Measurements from ENCODE around the gene LINC00237. TPM values are rescaled to one million over a fixed set of nuclear protein-coding genes. Genes with fewer than 3 reads are reported as not detected.
A peak's percentile ranks its signal among the peaks of the same experiment; 100 is the strongest.

LINC00237 gene
- total and polyA plus RNA-seq, 2 of the 8 experiments (the other 6 are each of a cell fraction or from before 2014, with no cell fraction given): 0.28 to 1.4 TPM

GRCh38 chr20:21133404-21133803 is 27.2 kb upstream of the LINC00237 start:
- H3K4me2 ChIP-seq (ENCODE audit: insufficient read depth in 1 of 2, low read depth in 2 of 2, low read length in 2 of 2): no peak overlapping the region
- CTCF ChIA-PET (ENCODE audit: partially characterized antibody): interaction anchor here (1.2 to 2.5 kb wide), 3 partner anchors 85 to 268 kb away, joined by 4 to 13 read pairs (median 6); no protein-coding TSS in a partner anchor
- H2BK5ac ChIP-seq (ENCODE audit: low read depth, low read length): 0 out of 2 replicates have a peak overlapping the region, but pooled peaks have one; percentile 30
- no peak overlapping the region for H3K27ac ChIP-seq (ENCODE audit: low read depth, low read length)
- no peak overlapping the region for H3K23ac ChIP-seq (ENCODE audit: insufficient read length)
- peaks cover 8% of the 10 kb centered on the region; the same call in 1 of the 2 replicates for H3K79me1 ChIP-seq (ENCODE audit: low read depth, low read length)
- H3K27me3 ChIP-seq (replicated peaks in 1 of 4; ENCODE audit: control insufficient read depth in 3 of 4, extremely low read depth in 1 of 4, insufficient read depth in 3 of 4, low read length in 3 of 4): no peaks in the 10 kb centered on the region
- POLR2A ChIA-PET (ENCODE audit: partially characterized antibody): interaction anchor here (0.8 to 1.3 kb wide), 3 partner anchors 9 to 170 kb away, joined by 3 to 4 read pairs (median 3); partner anchors contain the start of gene XRN2
- no peak overlapping the region for H3K9ac ChIP-seq (replicated peaks in 1 of 4; ENCODE audit: extremely low read depth in 1 of 4, low read depth in 3 of 4, low read length in 3 of 4)
- H4K20me1 ChIP-seq (replicated peaks in 1 of 2; ENCODE audit: control insufficient read depth in 1 of 2, insufficient read depth in 2 of 2, low read length in 2 of 2): no peaks in the 10 kb centered on the region
- WGBS, 2 experiments (ENCODE audit: extremely low coverage in 1 of 2, insufficient coverage in 1 of 2, insufficient read length in 1 of 2, insufficient replicate concordance in 2 of 2, low coverage in 1 of 2, low lambda C conversion rate in 2 of 2, missing lambda C conversion rate in 1 of 2): 84% methylated on average over 4 of the region's 4 CpGs; no CpG with 5 or more reads in 1 of the 2 experiments
- H3K23me2 ChIP-seq (ENCODE audit: low read depth, low read length): no peaks in the 10 kb centered on the region
- FAIRE-seq (no peak), DNase-seq (ENCODE audit: low read depth in 1 of 2, low spot score in 2 of 2) (no peak)
- no peak overlapping the region for H2BK15ac ChIP-seq (ENCODE audit: low read length)
- H3K4me1 ChIP-seq (replicated peaks in 1 of 4; ENCODE audit: control insufficient read depth in 3 of 4, insufficient read depth in 4 of 4, low read length in 3 of 4): peaks cover 0 to 10% (median 6%) of the 10 kb centered on the region in 4 experiments; a peak in 3 of 7 replicates
- H3K36me3 ChIP-seq (ENCODE audit: control insufficient read depth in 2 of 4, insufficient read depth in 4 of 4, low read length in 3 of 4): peaks cover 0 to 23% (median 0%) of the 10 kb centered on the region in 4 experiments; a peak in 2 of 8 replicates
- H4K8ac ChIP-seq (ENCODE audit: extremely low read depth, insufficient read depth, low read length): no peak overlapping the region
- H3K4ac ChIP-seq (replicated peaks; ENCODE audit: insufficient read length, low read depth, low read length): no peak overlapping the region
- no peak overlapping the region for H3K14ac ChIP-seq (ENCODE audit: insufficient read length)
- peaks cover 0 to 16% of the 10 kb centered on the region in 2 experiments; a peak in 2 of 4 replicates for H3K79me2 ChIP-seq (ENCODE audit: control insufficient read depth in 1 of 2, insufficient read depth in 2 of 2, low read length in 2 of 2)
- no peak overlapping the region for H3K18ac ChIP-seq (ENCODE audit: extremely low read depth, low read length)
- no peak overlapping the region for H3K56ac ChIP-seq (replicated peaks; ENCODE audit: insufficient read length, low read depth, low read length)
- no peak overlapping the region for H2BK120ac ChIP-seq (replicated peaks; ENCODE audit: low read depth, low read length)
- no peak overlapping the region for H2BK12ac ChIP-seq (ENCODE audit: low read depth, low read length)
- H3K4me3 ChIP-seq (ENCODE audit: extremely low read depth in 1 of 4, insufficient read depth in 2 of 4, low read depth in 3 of 4, low read length in 4 of 4): no peak overlapping the region
- no peak overlapping the region for H4K91ac ChIP-seq (replicated peaks; ENCODE audit: insufficient read length, low read length)
- H4K5ac ChIP-seq (ENCODE audit: insufficient read length, low read depth, low read length): no peak overlapping the region
- no peak overlapping the region for H2AFZ ChIP-seq (ENCODE audit: low read length)
- H2AK5ac ChIP-seq (ENCODE audit: low read depth, low read length): no peak overlapping the region
- H3K9me3 ChIP-seq (ENCODE audit: insufficient read depth in 2 of 2, low read depth in 1 of 2, low read length in 1 of 2): no peaks in the 10 kb centered on the region
- no peak overlapping the region for H2BK20ac ChIP-seq (ENCODE audit: low read length)
- no peak for TF ChIP-seq SP2 (IDR thresholded peaks at IDR 0.05; ENCODE audit: low read length)
